ENCODE results near the gene CDCA4.
A peak's percentile ranks its signal among the peaks of the same experiment; 100 is the strongest.
"Not testable (repeated sequence)": the region's sequence is repeated elsewhere in the genome, so short reads cannot be mapped to it uniquely, and the experiment has no call there.

Gene CDCA4

GRCh38 chr14:105056303-105056831 is 35.5 kb upstream of the CDCA4 start:
- DNase-seq = no peak

GRCh38 chr14:105055736-105056302 is 34.9 kb upstream of the CDCA4 start:
- DNase-seq = no peak

GRCh38 chr14:105055334-105055733 is 34.5 kb upstream of the CDCA4 start:
- DNase-seq = no peak

- DNase-seq = no peak
Measured at GRCh38 chr14:105053996-105054395, 33.1 kb upstream of the CDCA4 start.

- DNase-seq = no peak
Measured at GRCh38 chr14:105053421-105053820, 32.5 kb upstream of the CDCA4 start.

GRCh38 chr14:105052110-105052458 is 31.2 kb upstream of the CDCA4 start:
- no peak for DNase-seq

GRCh38 chr14:105051182-105052109 is 30.6 kb upstream of the CDCA4 start:
- DNase-seq = no peak

- DNase-seq = no peak
Measured at GRCh38 chr14:105050551-105050897, 29.6 kb upstream of the CDCA4 start.

- no peak for DNase-seq
Measured at GRCh38 chr14:105049753-105050550, 29.1 kb upstream of the CDCA4 start.

GRCh38 chr14:105047283-105048016 is 26.6 kb upstream of the CDCA4 start:
- no peak for DNase-seq

GRCh38 chr14:105046891-105047282 is 26.0 kb upstream of the CDCA4 start:
- DNase-seq = no peak

- peak; percentile 95 for DNase-seq
Measured at GRCh38 chr14:105045710-105046326, 24.9 kb upstream of the CDCA4 start.

- DNase-seq = no peak
Measured at GRCh38 chr14:105043641-105044040, 22.8 kb upstream of the CDCA4 start.

- DNase-seq = no peak
Measured at GRCh38 chr14:105042813-105043212, 21.9 kb upstream of the CDCA4 start.

GRCh38 chr14:105041841-105042765 is 21.2 kb upstream of the CDCA4 start:
- no peak for DNase-seq

- DNase-seq = no peak
Measured at GRCh38 chr14:105039458-105040205, 18.7 kb upstream of the CDCA4 start.

- DNase-seq = not testable (repeated sequence)
Measured at GRCh38 chr14:105035616-105036015, 14.7 kb upstream of the CDCA4 start.

- DNase-seq = no peak
Measured at GRCh38 chr14:105034315-105035039, 13.6 kb upstream of the CDCA4 start.

GRCh38 chr14:105033412-105033900 is 12.6 kb upstream of the CDCA4 start:
- peak; percentile 26 for DNase-seq

All from eye (tissue), 1 donor.